HL-60/S4 treated with phorbol 12-myristate 13-acetate at 8.2 ng/mL for 4 days and 3 days (cell line): ENCODE results near the gene HSFX1.
"Not testable (repeated sequence)": the region's sequence is repeated elsewhere in the genome, so short reads cannot be mapped to it uniquely, and the experiment has no call there.

Source experiments
- in situ Hi-C: fragments of 300-500 bp; cut with MboI; formaldehyde crosslinking; loops from 2 replicates; pipeline ENCODE4 v1.15.0; 2022; ENCODE audit warnings: low sequenced_read_pairs

The HSFX1 gene, protein sequence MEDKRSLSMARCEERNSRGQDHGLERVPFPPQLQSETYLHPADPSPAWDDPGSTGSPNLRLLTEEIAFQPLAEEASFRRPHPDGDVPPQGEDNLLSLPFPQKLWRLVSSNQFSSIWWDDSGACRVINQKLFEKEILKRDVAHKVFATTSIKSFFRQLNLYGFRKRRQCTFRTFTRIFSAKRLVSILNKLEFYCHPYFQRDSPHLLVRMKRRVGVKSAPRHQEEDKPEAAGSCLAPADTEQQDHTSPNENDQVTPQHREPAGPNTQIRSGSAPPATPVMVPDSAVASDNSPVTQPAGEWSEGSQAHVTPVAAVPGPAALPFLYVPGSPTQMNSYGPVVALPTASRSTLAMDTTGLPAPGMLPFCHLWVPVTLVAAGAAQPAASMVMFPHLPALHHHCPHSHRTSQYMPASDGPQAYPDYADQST

DNA sequence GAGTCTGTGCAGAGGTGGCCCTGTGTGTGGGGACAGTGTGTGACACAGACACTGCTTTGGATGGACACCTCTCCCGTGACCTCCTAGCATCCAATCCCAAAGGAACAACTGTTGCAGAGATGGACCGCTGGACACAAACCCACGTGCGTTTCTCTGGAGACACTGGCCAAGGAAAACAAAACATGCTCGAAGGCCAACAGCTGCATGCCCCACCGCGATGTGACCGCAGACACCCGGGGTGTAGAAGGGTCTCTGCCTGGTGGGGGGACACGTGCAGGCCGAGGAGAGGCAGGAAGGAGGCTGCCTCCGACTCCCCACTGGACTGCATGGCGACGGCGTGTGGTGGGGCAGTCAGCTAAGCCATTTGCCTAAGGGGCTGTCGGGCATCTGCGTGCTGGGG lies at the start of gene HSFX1:
TSS of gene HSFX1 (plus strand) at position 301 of the 400 bp plus-strand sequence. CDS start 614 bp downstream, outside the sequence.
- in situ Hi-C loops: not testable (repeated sequence)

DNA sequence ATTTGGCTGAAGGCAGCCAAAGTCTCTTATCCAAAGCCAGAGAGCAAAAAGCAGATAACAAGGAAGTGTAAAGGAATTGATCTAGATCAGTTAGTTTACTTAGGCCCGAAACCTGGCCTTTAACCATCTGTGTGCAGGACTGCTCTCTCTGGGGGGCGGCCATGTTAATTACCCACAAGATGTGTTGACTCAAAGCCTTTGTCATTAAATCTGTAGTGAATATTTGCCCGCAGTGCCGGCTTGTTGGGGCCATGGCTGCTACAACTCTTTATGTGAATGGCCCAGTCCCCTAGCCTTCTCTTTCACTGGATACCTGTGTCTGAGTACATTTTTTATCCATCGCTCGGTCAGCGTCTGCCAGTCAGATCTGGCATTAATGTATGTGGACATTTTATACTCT lies 46.6 kb upstream of the HSFX1 start:
- in situ Hi-C loops: not testable (repeated sequence)

DNA sequence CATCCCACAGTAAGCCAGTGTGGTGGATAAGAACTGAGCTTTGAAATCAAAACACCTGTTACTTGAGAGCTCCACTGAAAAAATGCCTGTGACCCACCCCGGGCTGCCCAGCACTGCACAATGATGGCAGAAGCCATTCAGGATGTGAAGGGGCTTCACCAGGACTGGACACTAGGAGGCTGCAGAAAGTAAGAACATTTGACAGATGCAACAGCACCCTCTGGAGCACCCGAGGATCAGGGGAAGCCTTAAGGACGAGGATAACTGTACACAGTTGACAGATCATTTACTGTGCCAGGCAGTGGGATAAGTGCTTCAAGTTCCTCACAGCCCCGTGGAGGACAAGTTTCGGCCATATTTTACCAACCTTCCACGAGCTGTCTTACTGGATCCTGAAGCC lies 31.6 kb upstream of the HSFX1 start:
- in situ Hi-C loops: not testable (repeated sequence)

DNA sequence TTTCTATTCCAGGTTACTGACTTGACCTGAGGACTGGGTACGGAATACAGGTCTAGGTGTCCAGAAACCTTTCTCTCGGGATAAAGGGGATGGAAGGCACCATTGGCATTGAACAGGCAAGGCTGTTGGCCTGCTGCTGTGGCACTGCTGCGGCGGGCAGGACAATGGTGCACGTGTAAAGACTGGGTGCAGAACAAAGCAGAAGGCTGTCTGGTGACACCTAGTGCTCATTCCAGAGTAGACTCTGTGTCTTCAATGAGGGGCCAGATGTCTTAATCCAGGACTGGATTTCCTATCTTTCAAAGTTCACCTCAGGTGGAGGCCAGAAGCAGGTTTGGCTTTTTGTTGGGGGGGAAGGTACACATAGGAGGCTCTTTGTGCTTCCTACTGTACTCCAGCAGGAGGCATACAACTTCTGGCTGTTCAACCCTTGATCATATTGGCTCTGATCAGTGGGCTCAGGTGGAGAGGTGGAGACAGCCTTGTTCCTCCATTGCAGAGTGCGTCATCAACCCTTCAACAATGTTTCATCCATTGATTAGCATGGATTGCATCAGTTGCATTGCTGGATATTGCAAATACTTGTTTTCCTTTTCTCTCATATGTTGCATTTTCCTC lies 27.4 kb upstream of the HSFX1 start:
- in situ Hi-C loops: not testable (repeated sequence)

DNA sequence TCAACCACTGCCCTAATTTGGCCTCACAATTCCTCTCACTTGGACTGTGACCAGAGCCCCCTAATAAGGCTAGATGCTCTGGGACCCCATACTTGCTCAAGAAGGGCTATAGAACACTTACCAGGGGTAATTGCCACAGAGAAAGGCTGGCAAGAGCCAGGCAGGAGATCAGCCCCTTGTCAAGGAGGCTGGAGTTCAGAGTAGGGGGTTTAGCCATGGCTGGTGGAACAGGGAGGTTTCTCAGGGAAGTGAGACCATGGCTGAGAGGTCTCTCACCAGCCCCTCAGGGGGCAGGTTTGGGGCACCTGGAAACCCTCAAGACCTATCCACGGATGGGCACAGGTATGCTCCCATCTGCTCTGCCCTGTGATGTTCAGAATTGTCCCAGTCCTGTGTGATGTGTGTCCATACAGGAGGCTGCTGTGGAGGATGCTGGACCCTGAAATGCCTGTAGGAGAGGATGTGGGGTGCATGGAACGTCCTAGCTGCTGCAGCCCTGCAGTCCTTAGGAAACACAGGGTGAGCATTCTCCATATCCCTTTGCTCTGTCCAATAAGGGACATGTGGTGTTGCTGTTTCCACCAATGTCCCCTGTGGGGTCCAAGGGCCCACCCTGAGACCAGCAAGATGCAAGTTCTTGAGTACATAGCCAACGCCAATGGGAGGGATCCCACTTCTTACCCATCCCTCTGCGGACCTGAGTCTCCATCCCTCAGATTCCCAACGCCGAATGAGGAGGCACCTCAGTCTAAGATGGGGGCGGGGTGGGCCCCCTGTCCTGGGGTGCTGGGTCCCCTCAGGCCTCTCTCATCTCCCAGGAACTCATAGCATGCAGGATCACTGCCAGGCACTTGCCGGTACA lies 16.4 kb upstream of the HSFX1 start:
- in situ Hi-C loops: no loop called here

DNA sequence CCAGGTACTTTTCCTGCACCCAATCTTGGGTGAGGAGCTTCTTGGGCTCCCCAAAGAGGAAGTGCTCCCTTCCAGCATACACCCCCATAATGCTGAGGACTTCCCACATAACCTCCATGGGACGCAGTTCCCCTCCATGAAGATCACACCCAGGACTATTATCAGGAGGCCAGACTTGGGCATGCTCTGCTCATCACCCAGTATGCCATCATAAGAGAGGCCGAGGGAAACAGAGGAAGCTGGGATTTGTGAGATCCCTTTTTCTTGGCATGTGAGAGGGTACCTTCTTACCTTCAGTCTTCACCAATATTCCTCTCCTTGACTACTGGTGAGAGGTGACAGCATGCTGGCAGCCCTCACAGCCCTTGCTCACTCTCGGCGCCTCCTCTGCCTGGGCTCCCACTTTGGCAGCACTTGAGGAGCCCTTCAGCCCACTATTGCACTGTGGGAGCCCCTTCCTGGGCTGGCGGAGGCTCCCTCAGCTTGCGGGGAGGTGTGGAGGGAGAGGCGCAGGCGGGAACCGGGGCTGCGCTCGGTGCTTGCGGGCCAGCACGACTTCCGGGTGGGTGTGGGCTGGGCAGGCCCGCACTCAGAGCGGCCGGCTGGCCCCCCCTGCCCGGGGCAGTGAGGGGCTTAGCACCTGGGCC lies 15.7 kb upstream of the HSFX1 start:
- in situ Hi-C loops: no loop called here

DNA sequence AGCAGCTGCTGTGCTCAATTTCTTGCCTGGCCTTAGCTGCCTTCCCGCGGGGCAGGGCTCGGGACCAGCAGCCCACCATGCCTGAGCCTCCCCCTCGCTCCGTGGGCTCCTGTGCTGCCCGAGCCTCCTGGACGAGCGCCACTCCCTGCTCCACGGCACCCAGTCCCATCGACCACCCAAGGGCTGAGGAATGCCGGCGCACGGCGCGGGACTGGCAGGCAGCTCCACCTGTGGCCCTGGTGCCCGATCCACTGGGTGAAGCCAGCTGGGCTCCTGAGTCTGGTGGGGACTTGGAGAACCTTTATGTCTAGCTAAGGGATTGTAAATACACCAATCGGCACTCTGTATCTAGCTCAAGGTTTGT lies 15.2 kb upstream of the HSFX1 start:
- in situ Hi-C loops: not testable (repeated sequence)

DNA sequence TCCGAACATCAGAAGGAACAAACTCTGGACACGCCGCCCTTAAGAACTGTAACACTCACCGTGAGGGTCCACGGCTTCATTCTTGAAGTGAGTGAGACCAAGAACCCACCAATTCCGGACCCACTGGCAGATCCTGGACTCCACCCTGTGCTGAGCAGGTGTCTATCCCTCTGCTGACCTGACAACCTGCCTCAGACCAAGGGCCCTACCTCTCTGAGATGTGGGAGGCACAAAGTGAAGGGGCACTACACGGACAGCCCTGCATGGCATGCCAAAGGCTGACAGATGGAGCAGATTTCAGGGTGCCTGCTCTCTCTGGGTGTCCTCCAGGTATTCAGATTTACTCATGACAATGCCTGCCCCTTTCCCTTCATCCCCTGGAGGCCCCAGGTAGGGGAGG lies 14.0 kb upstream of the HSFX1 start:
- in situ Hi-C loops: no loop called here

DNA sequence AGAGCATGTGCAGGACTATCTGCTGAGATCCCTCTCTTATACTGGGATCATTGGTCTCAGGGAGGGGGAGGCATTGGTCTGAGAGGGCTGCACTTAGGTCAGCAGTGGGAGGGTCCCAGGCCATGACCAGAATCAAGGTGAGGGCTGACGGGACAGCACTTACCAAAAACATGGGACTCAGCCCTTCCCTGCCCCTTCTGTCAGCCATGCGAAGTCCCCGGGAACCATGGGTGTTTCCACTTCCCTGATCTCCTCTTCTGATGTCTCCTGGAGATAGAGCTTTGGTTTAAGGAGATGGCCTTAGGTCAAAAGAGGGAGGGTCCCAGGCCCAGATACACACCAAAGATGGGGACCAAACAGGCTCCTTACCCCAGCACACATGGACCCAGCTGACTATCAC lies 12.9 kb upstream of the HSFX1 start:
- in situ Hi-C loops: no loop called here

DNA sequence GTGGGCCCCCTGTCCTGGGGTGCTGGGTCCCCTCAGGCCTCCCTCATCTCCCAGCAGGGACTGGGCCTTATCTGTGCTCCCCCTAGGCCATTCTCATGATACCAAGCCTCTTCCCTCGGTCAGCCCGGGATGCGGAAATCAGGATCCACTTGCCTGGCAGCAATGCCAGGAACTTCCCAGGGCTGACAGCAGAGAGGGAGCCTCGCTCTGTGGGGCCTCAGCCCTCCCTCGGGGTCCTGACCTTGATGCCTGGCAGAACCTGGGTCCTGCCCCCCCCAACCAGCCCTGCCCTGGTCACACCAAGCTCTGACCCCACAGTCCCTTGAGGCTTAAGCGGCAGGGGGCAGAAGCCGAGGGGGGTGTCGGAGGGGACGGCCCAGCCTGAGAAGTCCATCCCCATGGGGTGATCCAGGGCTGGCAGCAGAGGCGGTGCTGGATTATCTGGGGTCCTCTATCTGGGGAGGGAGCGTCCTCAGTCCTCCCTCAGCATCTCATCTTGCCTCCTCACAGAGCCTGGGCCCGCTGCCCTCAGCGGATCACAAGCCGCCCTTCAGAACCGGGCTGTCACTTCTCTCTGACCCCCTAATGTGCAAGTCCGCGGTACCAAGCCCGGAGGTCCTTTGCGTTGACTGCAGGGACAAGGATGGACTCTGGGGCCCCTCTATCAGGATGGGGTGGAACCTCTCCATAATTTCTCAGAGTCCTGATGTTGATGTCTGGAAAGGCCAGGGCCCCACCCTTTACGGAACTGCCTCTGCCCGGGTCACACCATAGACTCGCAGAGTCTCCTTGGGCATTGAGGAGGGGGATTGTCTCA lies 11.8 kb upstream of the HSFX1 start:
- in situ Hi-C loops: not testable (repeated sequence)

DNA sequence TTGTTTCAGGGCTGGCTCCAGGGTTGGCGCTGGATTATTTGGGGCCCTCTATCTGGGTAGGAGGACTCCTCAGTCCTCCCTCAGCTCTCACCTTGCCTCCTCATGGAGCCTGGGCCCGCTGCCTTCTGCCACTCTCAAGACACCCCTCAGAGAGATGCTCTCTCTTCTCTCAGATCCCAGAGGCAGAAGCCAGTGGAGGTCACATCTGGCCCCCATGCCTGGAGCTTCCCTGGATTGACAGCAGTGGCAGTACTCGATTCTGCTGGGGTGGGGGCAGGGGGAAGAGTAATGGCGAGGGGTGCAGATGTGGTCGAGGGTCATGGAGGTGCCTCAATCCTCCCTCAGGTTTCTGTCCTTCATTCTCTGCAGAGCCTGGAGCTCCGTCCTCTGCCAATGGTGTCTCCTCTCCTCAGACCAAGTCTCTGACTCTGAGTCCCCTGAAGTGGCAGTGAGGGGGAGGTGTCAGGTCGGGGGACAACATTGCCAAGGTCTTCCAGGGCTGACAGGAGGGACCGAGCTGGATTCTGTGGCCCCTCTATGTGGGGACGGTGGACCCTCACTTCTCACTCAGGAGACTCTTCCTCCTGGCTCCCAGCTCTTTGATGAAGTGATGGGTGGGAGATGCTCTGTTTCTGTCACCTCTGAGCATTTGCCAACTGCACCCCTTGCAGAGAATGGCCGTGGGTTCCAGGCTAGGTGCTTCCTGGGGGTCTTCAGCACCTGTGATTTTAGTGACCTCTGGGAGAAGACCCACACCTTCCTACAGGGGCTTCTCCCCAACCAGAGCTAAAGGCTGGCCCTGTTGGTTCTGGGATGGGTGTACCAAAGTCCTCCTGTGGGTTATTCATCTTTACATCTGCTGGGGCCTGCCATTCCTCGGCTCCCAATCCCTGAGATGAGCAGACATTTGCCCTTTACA lies 10.9 kb upstream of the HSFX1 start:
- in situ Hi-C loops: no loop called here

DNA sequence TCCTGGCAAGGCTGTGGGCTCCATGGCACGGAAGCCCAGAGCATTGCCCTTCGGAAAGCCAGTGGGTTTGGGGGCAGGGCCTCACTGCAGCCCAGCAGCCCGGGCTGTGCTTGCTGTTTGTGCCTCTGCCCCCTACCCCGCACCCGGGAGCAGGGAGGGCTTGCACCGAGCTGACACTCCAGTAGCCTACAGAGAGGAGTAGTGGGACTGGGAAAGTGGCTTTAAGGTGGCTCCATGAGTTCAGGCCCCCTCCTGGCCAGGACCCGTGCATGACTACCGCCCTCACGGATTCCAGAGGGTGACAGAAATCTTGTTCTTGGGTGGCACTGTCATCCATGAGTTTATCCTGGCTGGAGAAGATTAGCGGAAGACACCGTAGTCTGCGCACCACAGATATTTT lies 3.5 kb upstream of the HSFX1 start:
- in situ Hi-C loops: not testable (repeated sequence)

DNA sequence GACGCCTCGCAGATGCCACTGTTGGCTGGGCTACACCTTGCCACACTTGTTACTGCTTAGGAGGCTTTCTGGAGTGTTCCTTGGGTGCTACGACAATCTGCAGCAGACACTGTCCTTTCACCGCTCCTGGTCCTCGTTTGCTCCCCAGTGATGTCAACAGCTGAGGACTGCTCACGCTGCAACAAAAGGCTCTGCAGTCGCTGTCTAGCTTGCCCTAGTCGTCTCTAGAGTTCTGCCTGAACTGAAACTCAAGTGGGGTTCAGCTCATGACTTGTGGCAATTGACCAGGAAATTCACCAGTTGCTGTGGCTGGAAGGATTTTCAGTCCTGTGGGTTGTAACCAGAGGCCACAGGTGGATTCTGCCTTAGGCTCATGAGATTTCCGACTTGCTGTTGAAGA lies 842 bp upstream of the HSFX1 start:
- in situ Hi-C loops: not testable (repeated sequence)

DNA sequence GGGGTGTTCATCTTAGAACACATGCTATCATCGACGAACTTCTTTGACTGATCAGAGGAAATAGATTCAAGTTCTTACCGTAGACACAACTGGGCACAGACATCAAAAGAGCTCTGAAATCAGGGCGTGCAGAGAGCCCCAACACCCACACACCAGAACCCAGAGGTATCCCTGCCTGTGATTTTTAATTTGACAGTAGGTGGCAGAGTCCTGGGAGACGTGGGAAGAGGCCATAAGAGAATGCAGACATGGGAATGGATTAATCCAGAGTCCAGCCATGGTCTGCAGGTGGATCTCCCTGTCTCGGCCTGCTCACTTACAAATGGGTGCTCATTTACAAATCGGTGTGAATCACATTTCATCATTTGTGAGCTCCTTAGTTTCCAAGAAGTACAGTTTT lies 4.1 kb downstream of the HSFX1 start:
- in situ Hi-C loops: not testable (repeated sequence)

DNA sequence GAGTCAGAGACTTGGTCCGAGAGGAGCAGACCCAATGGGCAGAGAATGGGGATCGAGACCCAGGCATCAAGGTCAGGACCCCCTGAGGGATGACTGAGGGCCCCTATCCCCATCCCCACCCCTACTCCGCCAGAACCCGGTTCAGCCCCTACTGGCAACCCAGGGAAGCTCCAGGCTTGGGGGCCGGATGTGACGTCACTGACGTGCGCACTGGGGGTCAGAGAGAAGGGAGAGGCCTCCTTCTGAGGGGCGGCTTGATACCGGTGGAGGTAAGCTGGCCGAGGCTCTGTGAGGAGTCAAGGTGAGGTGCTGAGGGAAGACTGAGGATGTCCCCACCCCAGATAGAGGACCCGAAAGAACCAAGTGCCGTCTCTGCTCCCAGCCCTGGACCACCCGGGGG lies 7.9 kb downstream of the HSFX1 start, which contains the start of gene MAGEA9:
TSS of gene MAGEA9 (plus strand) at position 204 of the 400 bp plus-strand sequence. CDS start 4,281 bp downstream, outside the sequence.
- in situ Hi-C loops: not testable (repeated sequence)

DNA sequence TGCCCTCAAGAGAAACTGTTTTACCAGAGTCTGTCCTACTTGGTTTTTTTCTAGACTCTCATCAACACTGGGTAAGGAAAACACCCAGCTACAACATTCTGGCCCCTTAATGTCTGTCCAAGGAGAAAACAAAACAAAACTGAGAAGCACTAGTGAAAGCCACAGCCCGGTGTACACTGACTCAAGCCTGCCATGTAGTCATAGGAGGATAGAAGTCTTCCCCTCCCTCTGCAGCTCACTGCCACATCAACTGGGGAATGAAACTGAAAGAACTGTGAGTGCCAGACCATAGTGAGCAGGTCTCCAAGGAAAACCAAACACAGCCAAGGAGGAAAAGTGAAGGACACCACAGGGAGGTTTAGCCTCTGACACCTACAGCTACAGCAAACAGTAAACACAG lies 21.7 kb downstream of the HSFX1 start:
- in situ Hi-C loops: not testable (repeated sequence)

DNA sequence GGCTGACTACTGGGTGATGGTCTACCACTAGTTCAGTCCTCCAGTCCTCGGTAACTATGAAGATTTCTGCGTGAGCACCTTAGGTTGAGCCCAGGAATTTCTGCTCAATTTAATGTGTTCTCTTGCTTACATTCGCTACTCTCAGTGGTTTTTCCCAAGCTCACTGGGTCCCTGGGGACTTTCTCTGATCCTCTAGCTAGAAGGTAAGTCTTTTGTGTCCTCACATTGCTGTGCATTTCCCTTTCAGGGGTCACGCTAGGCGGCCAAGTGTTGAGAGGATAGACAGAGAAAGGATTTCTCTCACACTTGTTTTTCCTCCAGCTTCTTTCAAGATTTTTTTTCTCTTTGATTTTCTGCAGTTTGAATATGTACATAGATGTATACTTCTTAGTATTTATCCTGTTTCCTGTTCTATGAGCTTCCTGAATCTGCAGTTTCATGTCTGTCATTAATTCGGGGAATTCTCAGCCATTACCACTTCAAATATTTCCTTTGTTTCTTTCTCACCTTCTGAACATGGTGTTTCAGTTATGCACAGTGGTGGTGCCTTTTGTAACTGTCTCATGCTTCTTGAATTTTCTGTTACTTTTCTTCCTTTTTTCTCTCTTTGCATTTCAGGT lies 25.3 kb downstream of the HSFX1 start:
- in situ Hi-C loops: no loop called here

DNA sequence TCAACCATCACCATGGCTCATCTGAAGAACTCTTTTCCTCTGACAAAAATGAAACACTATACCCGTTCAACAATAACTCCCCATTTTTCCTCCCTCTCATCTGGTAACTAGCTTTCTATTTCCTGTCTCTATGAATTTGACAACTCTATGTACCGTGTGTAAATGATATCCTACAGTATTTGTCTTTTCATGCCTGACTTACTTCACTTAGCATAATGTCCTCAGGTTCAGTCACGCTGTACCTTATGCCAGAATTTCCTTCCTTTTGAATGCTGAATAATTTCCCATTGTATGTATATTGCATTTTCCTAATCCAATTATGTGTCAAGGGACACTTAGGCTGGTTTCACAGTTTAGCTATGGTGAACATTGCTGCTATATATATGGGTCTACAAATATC lies 26.1 kb downstream of the HSFX1 start:
- in situ Hi-C loops: no loop called here
